T-helper 1 cell treated with Interleukin-12 subunit alpha and Interleukin-12 subunit beta and Interleukin-4 antibody, amounts not matched to agents 30 μg/mL and 1 μg/mL, for 36 hours (primary cell): ENCODE data around the gene PHOX2A.
"Not testable (repeated sequence)": the region's sequence is repeated elsewhere in the genome, so short reads cannot be mapped to it uniquely, and the experiment has no call there.

Experiments used
- H3K27ac Mint-ChIP-seq: one replicate; pipeline ENCODE4 v1.8.0; 2021; ENCODE audit warnings: mild to moderate bottlenecking, mixed read lengths
- H3K27me3 Mint-ChIP-seq: one replicate; pipeline ENCODE4 v1.8.0; 2021; ENCODE audit warnings: low read depth, mixed read lengths
- H3K36me3 Mint-ChIP-seq: one replicate; pipeline ENCODE4 v1.8.0; 2021; ENCODE audit warnings: low read depth, mixed read lengths
- H3K4me1 Mint-ChIP-seq: one replicate; pipeline ENCODE4 v1.8.0; 2021; ENCODE audit warnings: low read depth, mixed read lengths
- H3K4me3 Mint-ChIP-seq: one replicate; pipeline ENCODE4 v1.8.0; 2021; ENCODE audit warnings: mild to moderate bottlenecking, moderate library complexity, mixed read lengths
- H3K9me3 Mint-ChIP-seq: one replicate; pipeline ENCODE4 v1.8.0; 2021; ENCODE audit warnings: mixed read lengths

The PHOX2A gene

DNA sequence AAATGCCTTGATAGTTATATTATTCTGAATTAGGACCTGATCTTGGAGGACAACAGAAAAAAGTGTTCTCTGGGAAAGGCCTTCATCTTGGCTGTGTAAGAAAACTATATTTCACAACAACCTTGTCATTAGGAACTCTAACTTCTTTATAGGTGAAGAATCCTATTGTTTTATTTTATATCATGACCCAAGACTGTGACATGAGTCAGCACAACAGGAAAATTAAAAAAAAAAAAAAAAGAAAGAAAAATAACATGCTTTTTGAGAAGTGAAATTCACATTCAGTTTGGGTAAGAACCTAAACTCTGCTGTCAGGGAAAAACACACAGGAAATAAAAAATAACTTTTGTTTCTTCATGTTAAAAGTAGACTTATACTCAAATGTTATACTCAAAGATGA is 39.1 kb downstream of the PHOX2A start:
- no peak overlapping the region for H3K27ac Mint-ChIP-seq
- peaks cover 15% of the 10 kb centered on the region for H3K9me3 Mint-ChIP-seq
- H3K36me3 Mint-ChIP-seq, result peaks cover 3% of the 10 kb centered on the region
- peaks cover 2% of the 10 kb centered on the region for H3K4me1 Mint-ChIP-seq
- peaks cover 17% of the 10 kb centered on the region for H3K27me3 Mint-ChIP-seq
- no peak overlapping the region for H3K4me3 Mint-ChIP-seq

GRCh38 chr11:72203163-72203562 is 40.8 kb downstream of the PHOX2A start:
- Mint-ChIP-seq H3K27ac (no peak overlapping the region), H3K4me1 (peaks cover 2% of the 10 kb centered on the region), H3K4me3 (no peak overlapping the region), H3K27me3 (peaks cover under 1% of the 10 kb centered on the region), H3K9me3 (no peaks in the 10 kb centered on the region), H3K36me3 (no peaks in the 10 kb centered on the region)

GRCh38 chr11:72202571-72202970 is 41.4 kb downstream of the PHOX2A start:
- Mint-ChIP-seq H3K4me1 (peaks cover 2% of the 10 kb centered on the region), H3K27me3 (no peaks in the 10 kb centered on the region), H3K4me3 (no peak overlapping the region), H3K36me3 (no peaks in the 10 kb centered on the region), H3K9me3 (no peaks in the 10 kb centered on the region), H3K27ac (no peak overlapping the region)

- not testable (repeated sequence) for H3K9me3 Mint-ChIP-seq, H3K27ac Mint-ChIP-seq, H3K36me3 Mint-ChIP-seq, H3K4me3 Mint-ChIP-seq, H3K27me3 Mint-ChIP-seq, H3K4me1 Mint-ChIP-seq
Measured at GRCh38 chr11:72201445-72201844, 42.5 kb downstream of the PHOX2A start.

GRCh38 chr11:72195518-72196270 is 48.3 kb downstream of the PHOX2A start:
- H3K36me3 Mint-ChIP-seq, result no peaks in the 10 kb centered on the region

DNA sequence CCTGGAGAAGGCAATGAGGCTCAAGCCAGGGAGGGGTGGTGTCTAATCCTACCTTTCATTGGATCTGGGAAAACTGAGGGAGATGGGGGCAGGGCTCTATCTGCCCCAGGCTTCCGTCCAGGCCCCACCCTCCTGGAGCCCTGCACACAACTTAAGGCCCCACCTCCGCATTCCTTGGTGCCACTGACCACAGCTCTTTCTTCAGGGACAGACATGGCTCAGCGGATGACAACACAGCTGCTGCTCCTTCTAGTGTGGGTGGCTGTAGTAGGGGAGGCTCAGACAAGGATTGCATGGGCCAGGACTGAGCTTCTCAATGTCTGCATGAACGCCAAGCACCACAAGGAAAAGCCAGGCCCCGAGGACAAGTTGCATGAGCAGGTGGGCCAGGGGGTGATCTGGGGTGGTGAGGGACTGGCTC is 52.0 kb downstream of the PHOX2A start, which contains the start of gene FOLR1:
TSS of gene FOLR1 (plus strand) at position 180 of the 421 bp plus-strand sequence. CDS start at position 214, 34 bp downstream.
- no peaks in the 10 kb centered on the region for H3K36me3 Mint-ChIP-seq
- no peak within 1 kb of the TSS for H3K4me3 Mint-ChIP-seq
- H3K27me3 Mint-ChIP-seq, result no peaks in the 10 kb centered on the region
- H3K4me1 Mint-ChIP-seq, result no peaks in the 10 kb centered on the region
- no peaks in the 10 kb centered on the region for H3K9me3 Mint-ChIP-seq
- no peak within 1 kb of the TSS for H3K27ac Mint-ChIP-seq

More at GRCh38 chr11:72195518-72196270, 48.3 kb downstream of the PHOX2A start:
- H3K9me3 Mint-ChIP-seq, result no peaks in the 10 kb centered on the region
- no peaks in the 10 kb centered on the region for H3K27me3 Mint-ChIP-seq
- no peak overlapping the region for H3K4me3 Mint-ChIP-seq
- H3K27ac Mint-ChIP-seq, result no peak overlapping the region
- no peaks in the 10 kb centered on the region for H3K4me1 Mint-ChIP-seq

DNA sequence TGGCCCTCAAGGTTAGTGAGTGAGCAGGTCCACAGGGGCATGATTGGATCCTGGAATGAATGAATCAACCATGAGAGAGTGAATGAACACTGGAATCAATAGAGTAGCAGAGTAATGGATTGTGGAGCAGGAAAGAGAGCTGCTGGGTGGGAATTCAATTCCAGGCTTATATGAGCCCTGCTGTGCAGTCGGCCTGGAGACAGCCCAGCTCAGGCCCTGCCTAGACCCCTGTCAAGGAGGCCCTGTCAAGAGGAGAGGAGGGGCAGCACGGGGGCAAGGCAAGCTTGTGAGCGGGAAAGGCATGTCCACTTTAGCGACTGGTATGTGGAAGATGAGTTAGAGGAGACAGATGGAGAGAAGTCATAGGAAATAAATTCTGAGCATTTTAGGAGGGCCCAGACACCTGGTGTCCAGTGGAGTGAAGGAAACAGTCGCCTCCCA is 53.3 kb downstream of the PHOX2A start:
- Mint-ChIP-seq H3K27me3 (no peaks in the 10 kb centered on the region), H3K27ac (no peak overlapping the region), H3K4me1 (no peaks in the 10 kb centered on the region), H3K36me3 (no peaks in the 10 kb centered on the region), H3K4me3 (no peak overlapping the region), H3K9me3 (no peaks in the 10 kb centered on the region)

DNA sequence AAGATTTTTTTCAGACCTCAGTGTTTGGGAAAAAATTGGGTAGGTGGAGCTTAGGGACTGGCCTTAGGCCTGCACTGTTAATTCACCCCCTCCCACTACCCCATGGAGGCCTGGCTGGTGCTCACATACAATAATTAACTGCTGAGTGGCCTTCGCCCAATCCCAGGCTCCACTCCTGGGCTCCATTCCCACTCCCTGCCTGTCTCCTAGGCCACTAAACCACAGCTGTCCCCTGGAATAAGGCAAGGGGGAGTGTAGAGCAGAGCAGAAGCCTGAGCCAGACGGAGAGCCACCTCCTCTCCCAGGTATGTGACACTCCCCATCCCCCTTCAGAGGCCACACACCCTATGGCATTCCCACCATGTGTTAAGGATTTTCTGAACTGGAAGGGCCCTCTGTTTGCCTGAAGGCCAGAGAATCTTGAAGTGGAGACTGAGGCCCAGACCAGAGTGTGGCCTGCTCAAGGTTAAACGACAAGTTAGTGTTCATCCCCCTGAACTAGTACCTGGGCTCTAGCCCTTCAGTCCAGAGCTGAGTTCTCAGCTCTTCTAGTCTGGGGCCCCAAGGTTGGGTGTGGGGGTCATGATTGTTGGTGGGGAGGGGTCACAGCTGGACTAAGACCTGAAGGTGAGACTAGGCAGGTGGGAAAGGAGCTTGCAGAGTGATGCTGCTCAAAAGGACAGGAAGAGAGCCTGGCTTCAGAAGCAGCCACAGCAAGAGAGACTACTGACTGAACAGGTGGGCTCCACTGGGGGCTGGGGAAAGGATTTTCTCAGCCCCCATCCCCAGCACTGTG is 54.3 kb downstream of the PHOX2A start:
- Mint-ChIP-seq H3K4me3 (no peak overlapping the region), H3K27me3 (no peaks in the 10 kb centered on the region), H3K4me1 (no peaks in the 10 kb centered on the region)

More for the DNA sequence above, 54.3 kb downstream of the PHOX2A start:
- no peaks in the 10 kb centered on the region for H3K9me3 Mint-ChIP-seq
- no peak overlapping the region for H3K27ac Mint-ChIP-seq
- no peaks in the 10 kb centered on the region for H3K36me3 Mint-ChIP-seq
